DOHH2 (cell line): ENCODE measurements around the gene SH3TC2.

Source experiments
- CTCF ChIP-seq: fragments of 200-600 bp; sonication (generic); IDR thresholded peaks from one replicate; pipeline ENCODE4 v1.5.1; 2014; ENCODE audit warnings: antibody characterized with exemption, mild to moderate bottlenecking, low read depth, low read length; ENCODE audit not compliant: poor library complexity, severe bottlenecking
- EZH2phosphoT487 ChIP-seq: fragments of 200-600 bp; sonication (generic); IDR thresholded peaks from 2 replicates; pipeline ENCODE4 v1.6.1; 2017; ENCODE audit warnings: borderline replicate concordance, mild to moderate bottlenecking, antibody characterized with exemption, low read length, moderate library complexity, mixed read lengths

DNA sequence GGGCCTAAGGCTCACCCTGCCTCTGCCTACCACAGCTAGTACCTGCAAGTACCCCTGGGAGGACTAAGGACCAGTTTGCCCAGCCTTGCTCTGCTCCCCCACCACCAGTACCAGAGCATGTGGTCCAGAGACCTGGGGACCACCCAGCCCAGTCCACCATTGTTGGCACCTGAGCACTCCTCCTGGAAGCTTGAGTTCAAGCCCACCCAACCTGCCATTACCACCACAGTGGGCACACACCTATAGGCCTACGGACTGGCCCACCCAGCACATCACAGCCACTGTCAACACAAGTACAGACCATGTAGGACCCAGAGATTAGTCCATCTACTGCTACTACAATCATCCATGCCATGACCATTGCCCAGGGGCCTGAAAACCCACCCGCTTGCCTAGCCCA, 30.8 kb upstream of the SH3TC2 start:
- TF ChIP-seq CTCF (no peak), EZH2phosphoT487 (no peak)
